ENCODE measurements around the gene RXFP4.

RXFP4 gene

DNA sequence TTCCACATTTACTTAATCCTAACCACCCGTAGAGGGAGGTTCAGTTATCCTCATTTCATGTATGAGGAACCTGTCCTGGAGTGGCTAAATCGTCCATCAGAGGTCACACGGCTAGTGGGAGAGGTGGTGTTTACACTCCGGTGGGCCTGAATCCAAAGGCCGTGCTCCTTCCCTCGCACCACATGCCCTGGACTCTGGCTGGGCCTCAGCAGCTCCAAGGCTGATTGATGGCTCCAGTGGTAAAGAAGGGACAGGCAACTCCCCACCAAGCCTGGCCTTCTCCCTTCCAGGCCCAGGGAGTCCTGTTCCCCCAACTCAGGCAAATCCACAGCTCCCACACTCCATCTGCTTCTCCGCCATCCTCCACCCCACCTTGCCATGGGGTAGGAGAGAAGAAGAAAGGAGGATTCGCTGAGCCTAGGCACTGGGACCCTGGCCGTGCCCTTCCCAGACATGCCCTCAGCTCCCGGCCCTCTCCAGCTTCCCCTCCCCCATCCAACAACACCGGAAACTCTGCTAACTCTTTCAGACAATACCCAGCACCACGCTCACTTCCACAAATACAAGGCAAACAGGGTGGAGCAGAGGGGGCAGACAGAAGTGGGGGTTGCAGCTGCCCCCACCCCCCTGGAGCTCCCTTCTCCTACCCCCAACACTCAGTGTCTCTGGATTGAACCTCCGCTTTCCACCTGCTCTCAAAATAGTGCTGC lies 26.1 kb downstream of the RXFP4 start:
- DNase-seq (ENCODE audit: low read depth), result no peak
- TF ChIP-seq, protein P1, sequence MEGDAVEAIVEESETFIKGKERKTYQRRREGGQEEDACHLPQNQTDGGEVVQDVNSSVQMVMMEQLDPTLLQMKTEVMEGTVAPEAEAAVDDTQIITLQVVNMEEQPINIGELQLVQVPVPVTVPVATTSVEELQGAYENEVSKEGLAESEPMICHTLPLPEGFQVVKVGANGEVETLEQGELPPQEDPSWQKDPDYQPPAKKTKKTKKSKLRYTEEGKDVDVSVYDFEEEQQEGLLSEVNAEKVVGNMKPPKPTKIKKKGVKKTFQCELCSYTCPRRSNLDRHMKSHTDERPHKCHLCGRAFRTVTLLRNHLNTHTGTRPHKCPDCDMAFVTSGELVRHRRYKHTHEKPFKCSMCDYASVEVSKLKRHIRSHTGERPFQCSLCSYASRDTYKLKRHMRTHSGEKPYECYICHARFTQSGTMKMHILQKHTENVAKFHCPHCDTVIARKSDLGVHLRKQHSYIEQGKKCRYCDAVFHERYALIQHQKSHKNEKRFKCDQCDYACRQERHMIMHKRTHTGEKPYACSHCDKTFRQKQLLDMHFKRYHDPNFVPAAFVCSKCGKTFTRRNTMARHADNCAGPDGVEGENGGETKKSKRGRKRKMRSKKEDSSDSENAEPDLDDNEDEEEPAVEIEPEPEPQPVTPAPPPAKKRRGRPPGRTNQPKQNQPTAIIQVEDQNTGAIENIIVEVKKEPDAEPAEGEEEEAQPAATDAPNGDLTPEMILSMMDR (IDR thresholded peaks at IDR 0.05; ENCODE audit: insufficient read depth, low read depth, low read length, missing control alignments), result no peak
- H3K4me3 ChIP-seq (ENCODE audit: low read length), result no peak overlapping the region

DNA sequence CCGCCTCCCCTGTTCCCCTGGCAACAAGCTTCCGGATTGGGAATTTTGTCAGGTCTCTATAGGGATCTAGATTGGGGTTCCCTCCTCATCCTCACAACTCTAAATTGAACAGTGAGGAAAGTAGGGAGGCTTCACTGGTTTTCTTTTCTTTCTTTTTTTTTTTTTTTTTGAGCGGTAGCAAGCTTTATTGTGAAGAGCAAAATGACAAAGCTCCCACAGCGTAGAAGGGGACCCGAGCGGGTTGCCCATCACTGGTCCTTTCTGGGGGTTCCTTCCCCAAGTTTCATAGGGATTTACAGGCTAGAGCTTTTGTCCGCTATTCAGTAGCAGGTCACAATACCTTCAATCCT lies 26.6 kb downstream of the RXFP4 start:
- H3K4me3 ChIP-seq (ENCODE audit: low read length), result no peak overlapping the region
- no peak for DNase-seq (ENCODE audit: low read depth)
- TF ChIP-seq, protein P1 (IDR thresholded peaks at IDR 0.05; ENCODE audit: insufficient read depth, low read depth, low read length, missing control alignments), result no peak

DNA sequence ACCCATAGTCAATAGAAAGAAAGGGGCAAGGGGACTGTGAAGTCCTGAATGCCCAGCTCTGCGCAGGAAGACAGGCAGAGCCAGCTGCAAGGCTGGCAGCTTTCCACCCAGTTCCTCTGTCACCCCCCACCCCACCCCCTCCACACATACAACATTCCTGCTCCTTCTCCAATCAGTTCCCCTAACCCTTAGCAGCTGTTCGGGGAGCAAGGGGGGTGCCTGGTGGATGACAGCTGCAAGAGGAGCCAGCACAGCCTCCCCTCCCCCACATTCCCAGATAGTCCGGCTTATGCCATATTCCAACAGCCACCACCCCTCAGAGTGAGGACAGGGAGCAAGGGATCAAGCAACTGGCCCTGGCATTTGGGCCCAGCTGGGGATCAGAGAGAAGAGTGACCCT lies 27.2 kb downstream of the RXFP4 start:
- TF ChIP-seq, protein P1 (IDR thresholded peaks at IDR 0.05; ENCODE audit: insufficient read depth, low read depth, low read length, missing control alignments), result no peak
- no peak for DNase-seq (ENCODE audit: low read depth)
- no peak overlapping the region for H3K4me3 ChIP-seq (ENCODE audit: low read length)

DNA sequence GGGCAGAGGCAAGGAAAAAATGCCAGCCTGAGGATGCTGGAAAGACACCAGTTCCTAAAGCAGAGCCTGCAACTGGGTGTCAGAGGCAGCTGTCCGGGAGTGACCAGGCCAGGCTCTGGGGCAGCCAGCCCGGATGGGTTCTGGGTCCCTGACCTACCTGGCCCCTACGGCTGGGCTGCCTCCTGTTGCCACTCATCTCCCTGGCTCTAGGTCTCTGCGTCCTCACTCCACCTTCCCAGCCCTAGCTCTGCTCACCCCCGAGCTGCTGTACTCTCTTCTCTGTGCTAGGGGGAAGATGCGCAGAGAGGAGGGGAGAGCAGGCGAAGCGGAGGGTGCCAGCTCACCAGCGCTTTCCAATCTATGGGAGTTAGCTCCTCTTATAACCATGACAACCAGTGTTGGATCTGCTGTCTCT lies 27.9 kb downstream of the RXFP4 start:
- H3K4me3 ChIP-seq (ENCODE audit: low read length), result no peak overlapping the region
- DNase-seq (ENCODE audit: low read depth), result no peak
- TF ChIP-seq, protein P1 (IDR thresholded peaks at IDR 0.05; ENCODE audit: insufficient read depth, low read depth, low read length, missing control alignments), result no peak

DNA sequence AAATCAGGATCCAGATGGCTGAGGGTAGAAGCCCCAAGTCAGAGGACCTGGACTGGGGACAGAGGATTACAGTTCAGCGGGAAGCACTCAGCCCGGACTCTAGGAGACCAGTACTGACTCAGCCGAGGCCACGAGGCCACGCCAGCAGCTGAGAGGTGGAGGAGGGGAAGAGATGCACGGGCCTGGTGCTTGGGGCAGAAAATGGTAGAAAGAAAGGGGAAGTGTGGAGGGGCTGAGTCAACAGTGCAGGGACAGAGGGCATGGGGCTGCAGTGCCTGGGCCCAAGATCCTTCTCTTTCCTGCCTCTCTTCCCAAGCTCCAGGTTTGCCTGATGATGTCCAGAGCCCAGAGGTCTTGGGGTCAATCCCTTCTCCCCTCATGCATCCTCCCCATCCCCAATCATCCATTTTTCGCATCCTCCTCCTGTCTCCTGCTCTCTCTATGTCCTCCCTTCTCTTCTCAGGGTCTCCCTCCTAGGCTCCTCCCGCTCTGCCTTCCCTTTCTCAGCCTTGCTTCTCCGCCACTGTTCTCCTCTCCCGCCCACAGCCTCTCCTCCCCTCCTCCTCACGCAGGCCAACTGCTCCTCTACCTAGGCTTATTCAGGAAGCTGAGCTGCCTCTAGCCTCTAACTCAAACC lies 29.2 kb downstream of the RXFP4 start:
- H3K4me3 ChIP-seq (ENCODE audit: low read length), result no peak overlapping the region
- TF ChIP-seq, protein P1 (IDR thresholded peaks at IDR 0.05; ENCODE audit: insufficient read depth, low read depth, low read length, missing control alignments), result no peak
- DNase-seq (ENCODE audit: low read depth), result peak; percentile 41

DNA sequence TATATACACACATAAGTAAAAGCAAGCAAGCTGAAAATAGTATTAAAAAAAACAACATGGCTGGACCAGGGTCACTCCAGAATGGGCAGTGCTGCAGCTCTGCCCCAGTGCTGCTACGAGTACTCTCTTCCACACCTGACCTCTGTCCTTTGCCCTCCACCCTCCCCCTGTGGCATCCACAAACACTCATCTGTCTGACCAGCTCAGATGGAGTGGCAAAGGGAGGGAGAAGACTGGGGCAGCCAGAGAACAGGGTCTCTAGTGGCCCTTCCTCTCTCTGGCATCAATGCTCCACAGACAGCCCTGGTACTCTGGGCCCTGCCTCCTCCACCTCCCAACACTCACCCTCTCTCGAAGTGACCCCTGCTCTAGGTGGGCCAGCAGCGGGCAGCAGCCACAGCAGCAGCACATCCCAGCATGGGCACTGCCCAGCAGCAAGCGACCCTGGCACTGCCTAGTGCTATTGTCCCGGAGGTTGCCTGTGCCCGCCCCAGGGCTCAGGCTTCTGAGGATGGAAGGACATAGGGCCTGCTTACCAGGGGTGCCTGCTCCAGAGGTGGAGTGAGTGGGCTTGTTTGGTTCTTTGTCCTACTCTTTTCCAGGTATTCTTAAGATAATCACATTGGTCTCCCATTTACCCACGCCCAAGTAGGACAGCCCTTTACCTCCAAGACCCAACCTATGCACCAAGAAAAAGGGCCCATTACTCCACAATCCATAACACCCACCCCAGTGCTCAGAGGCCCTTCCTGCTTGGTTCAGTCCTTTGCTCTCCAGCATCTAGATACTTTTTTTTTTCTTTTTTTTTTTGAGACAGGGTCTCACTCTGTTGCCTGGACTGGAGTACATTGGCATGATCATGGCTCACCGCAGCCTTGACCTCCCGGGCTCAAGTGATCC lies 30.7 kb downstream of the RXFP4 start:
- TF ChIP-seq, protein P1 (IDR thresholded peaks at IDR 0.05; ENCODE audit: insufficient read depth, low read depth, low read length, missing control alignments), result no peak
- H3K4me3 ChIP-seq (ENCODE audit: low read length), result no peak overlapping the region
- no peak for DNase-seq (ENCODE audit: low read depth)
